SK-N-SH (cell line): ENCODE measurements around the gene MAMLD1. TPM values are rescaled to one million over a fixed set of nuclear protein-coding genes. Genes with fewer than 3 reads are reported as not detected.

Experiments used
- CTCF ChIA-PET: fragments of 300-600, 350-600 bp; formaldehyde crosslinking; extraction: SDS; loops from one replicate; lab custom pipeline; 2021; lab: Yijun Ruan, JAX
- POLR2A ChIA-PET: fragments of 350-600 bp; sonication (Branson Sonifier 250); formaldehyde crosslinking; extraction: SDS; loops from one replicate; lab custom pipeline; 2020; ENCODE audit warnings: antibody characterized with exemption, inconsistent platforms; lab: Yijun Ruan, JAX
- DNase-seq: peaks from one replicate; pipeline ENCODE4 v3.0.0; 2012
- H2AFZ ChIP-seq: fragments of 200-600 bp; sonication (generic); 2 replicates; pipeline ENCODE4 v1.8.1; 2016; ENCODE audit warnings: antibody characterized with exemption, mild to moderate bottlenecking, low read depth
- H3F3A ChIP-seq: fragments of 200-600 bp; sonication (generic); replicated peaks from 2 replicates; pipeline ENCODE3; 2016; ENCODE audit warnings: antibody characterized with exemption, mild to moderate bottlenecking; ENCODE audit not compliant: insufficient read depth
- H3K27ac ChIP-seq, 2 experiments: fragments of 200-500 bp in 1 of 2; fragments of 200-600 bp in 1 of 2; sonication (Bioruptor generic) in 1 of 2; sonication (generic), shearing (Covaris generic) in 1 of 2; 2 replicates each; pipeline versions ENCODE4 v1.5.1 to v1.6.1; 2014 to 2016; ENCODE audit warnings: low read depth in 2 of 2, inconsistent platforms in 1 of 2, low read length in 1 of 2, mild to moderate bottlenecking in 1 of 2, mixed read lengths in 1 of 2
- H3K27me3 ChIP-seq: fragments of 200-600 bp; sonication (generic), shearing (Covaris generic); 2 replicates; pipeline ENCODE4 v1.6.1; 2016; ENCODE audit warnings: mixed run types; ENCODE audit not compliant: insufficient read depth
- H3K36me3 ChIP-seq, 2 experiments: fragments of 200-500 bp in 1 of 2; fragments of 200-600 bp in 1 of 2; sonication (Bioruptor generic) in 1 of 2; sonication (generic) in 1 of 2; replicated peaks in 1 of 2; 2 replicates each; pipeline versions ENCODE3 to v1.5.1; 2014 to 2016; ENCODE audit warnings: low read length in 1 of 2, mild to moderate bottlenecking in 1 of 2; ENCODE audit not compliant: insufficient read depth in 2 of 2, control insufficient read depth in 1 of 2
- H3K4me1 ChIP-seq, 2 experiments: fragments of 200-500 bp in 1 of 2; fragments of 200-600 bp in 1 of 2; sonication (Bioruptor generic) in 1 of 2; sonication (generic), shearing (Covaris generic) in 1 of 2; 2 replicates each; pipeline versions ENCODE4 v1.5.1 to v1.6.1; 2014 to 2016; ENCODE audit warnings: low read depth in 1 of 2, low read length in 1 of 2, mixed run types in 1 of 2; ENCODE audit not compliant: insufficient read depth in 2 of 2, control insufficient read depth in 1 of 2
- H3K4me2 ChIP-seq: fragments of 200-600 bp; sonication (generic), shearing (Covaris generic); 2 replicates; pipeline ENCODE4 v1.6.1; 2017; ENCODE audit warnings: mixed run types
- H3K4me3 ChIP-seq, 2 experiments: fragments of 200-500 bp in 1 of 2; fragments of 200-600 bp in 1 of 2; sonication (Bioruptor generic) in 1 of 2; sonication (generic), shearing (Covaris generic) in 1 of 2; 2 replicates each; pipeline versions ENCODE4 v1.5.1 to v1.8.1; 2014 to 2016; ENCODE audit warnings: low read depth in 2 of 2, inconsistent platforms in 1 of 2, low read length in 1 of 2, mild to moderate bottlenecking in 1 of 2, mixed read lengths in 1 of 2, moderate library complexity in 1 of 2
- H3K79me2 ChIP-seq: fragments of 200-600 bp; sonication (generic); 2 replicates; pipeline ENCODE4 v1.8.1; 2017; ENCODE audit warnings: mild to moderate bottlenecking; ENCODE audit not compliant: insufficient read depth
- H3K9ac ChIP-seq: fragments of 200-600 bp; sonication (generic); 2 replicates; pipeline ENCODE4 v1.6.1; 2017; ENCODE audit warnings: mixed run types
- H3K9me2 ChIP-seq: fragments of 200-600 bp; sonication (generic); 2 replicates; pipeline ENCODE4 v1.6.1; 2017; ENCODE audit warnings: mixed run types
- H3K9me3 ChIP-seq: fragments of 200-600 bp; sonication (generic); 2 replicates; pipeline ENCODE4 v1.6.1; 2017; ENCODE audit warnings: mixed run types, mild to moderate bottlenecking, moderate library complexity
- H4K20me1 ChIP-seq: fragments of 200-600 bp; sonication (generic); 2 replicates; pipeline ENCODE4 v1.6.1; 2017; ENCODE audit warnings: mild to moderate bottlenecking, mixed run types; ENCODE audit not compliant: insufficient read depth
- CTCF ChIP-seq: fragments of 200-600 bp; sonication (generic); IDR thresholded peaks from 2 replicates; pipeline ENCODE4 v1.6.1; 2017; ENCODE audit warnings: antibody characterized with exemption, mild to moderate bottlenecking, moderate library complexity
- ELF1 ChIP-seq: IDR thresholded peaks from 2 replicates; pipeline ENCODE4 v1.4.0; 2012
- EP300 ChIP-seq, 2 experiments: IDR thresholded peaks; 2 replicates each; pipeline versions ENCODE4 v1.4.0 to v1.6.1; 2012; ENCODE audit warnings: borderline replicate concordance in 1 of 2, low read depth in 1 of 2, low read length in 1 of 2
- FOXM1 ChIP-seq: IDR thresholded peaks from 2 replicates; pipeline ENCODE4 v1.4.0; 2012; ENCODE audit warnings: low read depth, mild to moderate bottlenecking
- MEF2A ChIP-seq: IDR thresholded peaks from 2 replicates; pipeline ENCODE4 v1.4.0; 2012; ENCODE audit warnings: low read depth, borderline replicate concordance
- MXI1 ChIP-seq: IDR thresholded peaks from 2 replicates; pipeline ENCODE4 v1.6.1; 2012; ENCODE audit warnings: mild to moderate bottlenecking, low read depth, low read length, improper control_type of control experiment
- RAD21 ChIP-seq: IDR thresholded peaks from 2 replicates; pipeline ENCODE4 v1.6.1; 2012; ENCODE audit warnings: mild to moderate bottlenecking, low read length
- RCOR1 ChIP-seq: fragments of 150-350 bp; IDR thresholded peaks from 2 replicates; pipeline ENCODE4 v1.6.1; 2017; ENCODE audit warnings: antibody characterized with exemption, low read length
- SMC3 ChIP-seq: IDR thresholded peaks from 2 replicates; pipeline ENCODE4 v1.6.1; 2012; ENCODE audit warnings: low read depth, low read length, improper control_type of control experiment
- TAF1 ChIP-seq: IDR thresholded peaks from 2 replicates; pipeline ENCODE4 v1.6.1; 2012; ENCODE audit warnings: low read depth, mild to moderate bottlenecking, low read length, moderate library complexity, borderline replicate concordance
- TCF12 ChIP-seq: IDR thresholded peaks from 2 replicates; pipeline ENCODE4 v1.4.0; 2012
- USF1 ChIP-seq: IDR thresholded peaks from 2 replicates; pipeline ENCODE4 v1.4.0; 2012; ENCODE audit warnings: low read depth, borderline replicate concordance
- USF2 ChIP-seq: fragments of 150-350 bp; IDR thresholded peaks from 2 replicates; pipeline ENCODE4 v1.6.1; 2017; ENCODE audit warnings: antibody characterized with exemption, low read length, low read depth, borderline replicate concordance
- YY1 ChIP-seq: IDR thresholded peaks from 2 replicates; pipeline ENCODE4 v1.4.0; 2012; ENCODE audit warnings: low read depth, mild to moderate bottlenecking
- WGBS: methylation state at CpG from one replicate; pipeline ENCODE4 v1.1.6; 2017; ENCODE audit warnings: low lambda C conversion rate; 5-methylcytosine and 5-hydroxymethylcytosine counted together
- polyA plus RNA-seq, 3 experiments: library from polyadenylated mRNA; depleted of rRNA; stranded (reverse); fragments of >200 nt; gene quantifications; 2 replicates each; pipeline ENCODE4 v1.2.3, GENCODE V29; 2012

Gene MAMLD1
- polyA plus RNA-seq, 1 of the 3 experiments (the other 2 are of a cell fraction): 4.4 TPM

- H3K4me2 ChIP-seq: peak overlapping the region; percentile 68
- no peak for TF ChIP-seq EP300 (IDR thresholded peaks at IDR 0.05; ENCODE audit: borderline replicate concordance in 1 of 2, low read depth in 1 of 2, low read length in 1 of 2)
- TF ChIP-seq ELF1: no peak
- TF ChIP-seq USF2: no peak
- peak; percentile 52 for TF ChIP-seq CTCF
- no peak for TF ChIP-seq TAF1
- TF ChIP-seq MEF2A: no peak
- no peak for TF ChIP-seq MXI1
- TF ChIP-seq SMC3: peak; percentile 24; the same call in 1 of the 2 replicates
- no peak for TF ChIP-seq YY1
- no peak for TF ChIP-seq FOXM1
- TF ChIP-seq RCOR1: no peak
- no peak for TF ChIP-seq USF1
- no peak for TF ChIP-seq TCF12
- TF ChIP-seq RAD21: peak; percentile 46
- TF ChIP-seq, all 33 proteins: peak for 3
- POLR2A ChIA-PET: no interaction called here
Measured at GRCh38 chrX:150365051-150365989, 2.2 kb downstream of the MAMLD1 start.

More at GRCh38 chrX:150365051-150365989, 2.2 kb downstream of the MAMLD1 start:
- no peaks in the 10 kb centered on the region for H3K36me3 ChIP-seq
- no peaks in the 10 kb centered on the region for H4K20me1 ChIP-seq
- CTCF ChIA-PET: interaction anchor here (0.6 to 4.8 kb wide), 19 partner anchors 11 to 406 kb away, joined by 3 to 18 read pairs (median 3); no protein-coding TSS in a partner anchor
- peak overlapping the region; percentile 46 to 58; a peak in 3 of 4 replicates for H3K4me3 ChIP-seq
- H3K4me1 ChIP-seq: peaks cover 0 to 16% of the 10 kb centered on the region in 2 experiments; a peak in 1 of 4 replicates
- no peaks in the 10 kb centered on the region; the same call in 1 of the 2 replicates for H3K27me3 ChIP-seq
- H3K27ac ChIP-seq: peak overlapping the region in 1 of 2 experiments; percentile 65; a peak in 2 of 4 replicates
- H2AFZ ChIP-seq: no peak overlapping the region
- WGBS: 43% methylated on average over 37 of the region's 75 CpGs
- H3K79me2 ChIP-seq: peaks cover 57% of the 10 kb centered on the region
- H3F3A ChIP-seq: peaks cover 6% of the 10 kb centered on the region
- H3K9me3 ChIP-seq: no peaks in the 10 kb centered on the region
- peak; percentile 78 for DNase-seq
- no peaks in the 10 kb centered on the region for H3K9me2 ChIP-seq
- peak overlapping the region; percentile 48; the same call in 1 of the 2 replicates for H3K9ac ChIP-seq
